ENCODE results near the gene DEPDC5.
A peak's percentile ranks its signal among the peaks of the same experiment; 100 is the strongest.
"Not testable (repeated sequence)": the region's sequence is repeated elsewhere in the genome, so short reads cannot be mapped to it uniquely, and the experiment has no call there.

DEPDC5 gene

GRCh38 chr22:31737932-31738331, 15.9 kb upstream of the DEPDC5 start:
- DNase-seq (no peak), ATAC-seq (replicated peaks) (no peak)
- peaks cover 55% of the 10 kb centered on the region for H3K36me3 Mint-ChIP-seq (ENCODE audit: insufficient read depth)
- H3K9me3 Mint-ChIP-seq = no peaks in the 10 kb centered on the region
- peaks cover 23 to 46% of the 10 kb centered on the region in 2 donors for H3K4me1 Mint-ChIP-seq (ENCODE audit: low read depth in 2 of 2)
- no peak overlapping the region for H3K4me3 Mint-ChIP-seq
- no peaks in the 10 kb centered on the region for H3K27me3 Mint-ChIP-seq
- peak overlapping the region; percentile 25 to 41 for H3K27ac Mint-ChIP-seq

- Mint-ChIP-seq H3K36me3 (ENCODE audit: insufficient read depth) (peaks cover 51% of the 10 kb centered on the region), H3K4me3 (no peak overlapping the region), H3K9me3 (no peaks in the 10 kb centered on the region), H3K4me1 (ENCODE audit: low read depth in 2 of 2) (peaks cover 23 to 46% of the 10 kb centered on the region in 2 donors), H3K27ac (peak overlapping the region in 1 of 2 donors; percentile 25), H3K27me3 (no peaks in the 10 kb centered on the region)
- DNase-seq = no peak
- ATAC-seq (replicated peaks) = no peak
These were observed 15.3 kb upstream of the DEPDC5 start for GRCh38 chr22:31738566-31738965.

- H3K4me1 Mint-ChIP-seq (ENCODE audit: low read depth in 2 of 2) = peaks cover 22 to 42% of the 10 kb centered on the region in 2 donors
- no peaks in the 10 kb centered on the region for H3K9me3 Mint-ChIP-seq
- H3K4me3 Mint-ChIP-seq = no peak overlapping the region
- peak overlapping the region in 1 of 2 donors; percentile 63 for H3K27ac Mint-ChIP-seq
- peaks cover 54% of the 10 kb centered on the region for H3K36me3 Mint-ChIP-seq (ENCODE audit: insufficient read depth)
- DNase-seq (no peak), ATAC-seq (replicated peaks) (no peak)
- no peaks in the 10 kb centered on the region for H3K27me3 Mint-ChIP-seq
These were observed 14.0 kb upstream of the DEPDC5 start for GRCh38 chr22:31739795-31740201.

GRCh38 chr22:31740314-31740713, 13.5 kb upstream of the DEPDC5 start:
- Mint-ChIP-seq H3K27ac (peak overlapping the region; percentile 22 to 63), H3K4me1 (ENCODE audit: low read depth in 2 of 2) (peaks cover 22 to 39% of the 10 kb centered on the region in 2 donors), H3K36me3 (ENCODE audit: insufficient read depth) (peaks cover 55% of the 10 kb centered on the region)
- ATAC-seq (replicated peaks); DNase-seq; H3K9me3 Mint-ChIP-seq; H3K27me3 Mint-ChIP-seq; H3K4me3 Mint-ChIP-seq: not testable (repeated sequence)

GRCh38 chr22:31742115-31742514, 11.7 kb upstream of the DEPDC5 start:
- ATAC-seq (replicated peaks) (no peak), DNase-seq (no peak)
- H3K4me3 Mint-ChIP-seq = no peak overlapping the region
- no peaks in the 10 kb centered on the region for H3K9me3 Mint-ChIP-seq
- peak overlapping the region; percentile 22 to 60 for H3K27ac Mint-ChIP-seq
- no peaks in the 10 kb centered on the region for H3K27me3 Mint-ChIP-seq
- peaks cover 52% of the 10 kb centered on the region for H3K36me3 Mint-ChIP-seq (ENCODE audit: insufficient read depth)
- peaks cover 20 to 39% of the 10 kb centered on the region in 2 donors for H3K4me1 Mint-ChIP-seq (ENCODE audit: low read depth in 2 of 2)

- ATAC-seq (replicated peaks) (no peak), DNase-seq (no peak)
- Mint-ChIP-seq H3K36me3 (ENCODE audit: insufficient read depth) (peaks cover 54% of the 10 kb centered on the region), H3K27me3 (no peaks in the 10 kb centered on the region), H3K27ac (peak overlapping the region in 1 of 2 donors; percentile 60), H3K9me3 (no peaks in the 10 kb centered on the region), H3K4me3 (no peak overlapping the region), H3K4me1 (ENCODE audit: low read depth in 2 of 2) (peaks cover 25 to 45% of the 10 kb centered on the region in 2 donors)
These were observed 11.1 kb upstream of the DEPDC5 start for GRCh38 chr22:31742682-31743081.

GRCh38 chr22:31743871-31744270, 9.9 kb upstream of the DEPDC5 start:
- Mint-ChIP-seq H3K4me1 (ENCODE audit: low read depth in 2 of 2) (peaks cover 33 to 44% of the 10 kb centered on the region in 2 donors), H3K27ac (peak overlapping the region in 1 of 2 donors; percentile 60), H3K27me3 (no peaks in the 10 kb centered on the region), H3K9me3 (no peaks in the 10 kb centered on the region), H3K4me3 (no peak overlapping the region), H3K36me3 (ENCODE audit: insufficient read depth) (peaks cover 54% of the 10 kb centered on the region)
- ATAC-seq (replicated peaks) (no peak), DNase-seq (no peak)

- no peak for ATAC-seq (replicated peaks)
- H3K4me1 Mint-ChIP-seq (ENCODE audit: low read depth in 2 of 2) = peaks cover 39 to 42% of the 10 kb centered on the region in 2 donors
- no peak for DNase-seq
- H3K27ac Mint-ChIP-seq = peak overlapping the region in 1 of 2 donors; percentile 53
- peaks cover 37% of the 10 kb centered on the region for H3K36me3 Mint-ChIP-seq (ENCODE audit: insufficient read depth)
- no peaks in the 10 kb centered on the region for H3K27me3 Mint-ChIP-seq
- no peaks in the 10 kb centered on the region for H3K9me3 Mint-ChIP-seq
- H3K4me3 Mint-ChIP-seq = no peak overlapping the region
These were observed 6.4 kb upstream of the DEPDC5 start for GRCh38 chr22:31747441-31747840.

GRCh38 chr22:31748490-31748889, 5.3 kb upstream of the DEPDC5 start:
- Mint-ChIP-seq H3K4me3 (peak overlapping the region; percentile 79 to 85), H3K27ac (peak overlapping the region; percentile 87 to 89), H3K4me1 (ENCODE audit: low read depth in 2 of 2) (peaks cover 38 to 43% of the 10 kb centered on the region in 2 donors), H3K27me3 (no peaks in the 10 kb centered on the region), H3K36me3 (ENCODE audit: insufficient read depth) (peaks cover 36% of the 10 kb centered on the region), H3K9me3 (no peaks in the 10 kb centered on the region)
- DNase-seq = no peak
- no peak for ATAC-seq (replicated peaks)

GRCh38 chr22:31749636-31750364, 4.0 kb upstream of the DEPDC5 start, which contains the start of gene PRR14L:
Gene PRR14L (minus strand): TSS chr22:31750132. CDS start chr22:31738860, 11,272 bp downstream.
- DNase-seq = peak; percentile 99
- Mint-ChIP-seq H3K9me3 (no peaks in the 10 kb centered on the region), H3K4me3 (peak within 1 kb of the TSS; percentile 79 to 85), H3K36me3 (ENCODE audit: insufficient read depth) (peaks cover 35% of the 10 kb centered on the region), H3K27ac (peak within 1 kb of the TSS; percentile 87 to 89), H3K4me1 (ENCODE audit: low read depth in 2 of 2) (peaks cover 36 to 48% of the 10 kb centered on the region in 2 donors), H3K27me3 (no peaks in the 10 kb centered on the region)
- ATAC-seq (replicated peaks) = peak; percentile 69

- H3K27me3 Mint-ChIP-seq = no peaks in the 10 kb centered on the region
- H3K36me3 Mint-ChIP-seq (ENCODE audit: insufficient read depth) = peaks cover 34% of the 10 kb centered on the region
- H3K4me1 Mint-ChIP-seq (ENCODE audit: low read depth in 2 of 2) = peaks cover 44 to 52% of the 10 kb centered on the region in 2 donors
- ATAC-seq (replicated peaks) = no peak
- peak overlapping the region; percentile 79 to 85 for H3K4me3 Mint-ChIP-seq
- no peaks in the 10 kb centered on the region for H3K9me3 Mint-ChIP-seq
- peak overlapping the region; percentile 87 to 89 for H3K27ac Mint-ChIP-seq
- DNase-seq = no peak
These were observed 3.2 kb upstream of the DEPDC5 start for GRCh38 chr22:31750365-31751284.

GRCh38 chr22:31752096-31752847, 1.5 kb upstream of the DEPDC5 start:
- ATAC-seq (replicated peaks) = no peak
- Mint-ChIP-seq H3K36me3 (ENCODE audit: insufficient read depth) (peaks cover 25% of the 10 kb centered on the region), H3K9me3 (no peaks in the 10 kb centered on the region), H3K27ac (peak overlapping the region; percentile 95 to 97), H3K4me3 (peak overlapping the region; percentile 81 to 82), H3K4me1 (ENCODE audit: low read depth in 2 of 2) (peaks cover 42 to 49% of the 10 kb centered on the region in 2 donors), H3K27me3 (no peaks in the 10 kb centered on the region)
- DNase-seq = no peak
